HG03066 (cell line): ENCODE measurements around the gene TMEM86B.

Experiments used
- ATAC-seq: cut with Tn5 transposase; IDR thresholded peaks from one replicate; pipeline ENCODE4 v1.9.1; 2021; ENCODE audit warnings: low read depth; ENCODE audit not compliant: unreplicated experiment

Gene TMEM86B

GRCh38 chr19:55179606-55180484 is 48.7 kb downstream of the TMEM86B start, which contains the start of gene SYT5:
TSS of gene SYT5 (minus strand) at chr19:55180289. CDS start at chr19:55179041, 1,248 bp downstream.
- peak; percentile 14 for ATAC-seq

- peak; percentile 78 for ATAC-seq
These were observed 49.6 kb downstream of the TMEM86B start for GRCh38 chr19:55178781-55179599.
